Fibroblast of mammary gland (primary cell): ENCODE measurements around the gene MRPL36.

Experiments
- DNase-seq: peaks from one replicate; pipeline ENCODE4 v3.0.0-alpha.2; 2010; ENCODE audit warnings: low read depth
- H3K4me3 ChIP-seq: 2 replicates; pipeline ENCODE4 v1.5.1; 2011; ENCODE audit warnings: low read depth, mild to moderate bottlenecking, low read length, moderate library complexity; ENCODE audit not compliant: control insufficient read depth
- CTCF ChIP-seq: conservative IDR thresholded peaks from 2 replicates; pipeline ENCODE4 v1.5.1; 2011; ENCODE audit warnings: low read depth, low read length, inconsistent platforms; ENCODE audit not compliant: control insufficient read depth, insufficient read depth

Gene MRPL36

DNA sequence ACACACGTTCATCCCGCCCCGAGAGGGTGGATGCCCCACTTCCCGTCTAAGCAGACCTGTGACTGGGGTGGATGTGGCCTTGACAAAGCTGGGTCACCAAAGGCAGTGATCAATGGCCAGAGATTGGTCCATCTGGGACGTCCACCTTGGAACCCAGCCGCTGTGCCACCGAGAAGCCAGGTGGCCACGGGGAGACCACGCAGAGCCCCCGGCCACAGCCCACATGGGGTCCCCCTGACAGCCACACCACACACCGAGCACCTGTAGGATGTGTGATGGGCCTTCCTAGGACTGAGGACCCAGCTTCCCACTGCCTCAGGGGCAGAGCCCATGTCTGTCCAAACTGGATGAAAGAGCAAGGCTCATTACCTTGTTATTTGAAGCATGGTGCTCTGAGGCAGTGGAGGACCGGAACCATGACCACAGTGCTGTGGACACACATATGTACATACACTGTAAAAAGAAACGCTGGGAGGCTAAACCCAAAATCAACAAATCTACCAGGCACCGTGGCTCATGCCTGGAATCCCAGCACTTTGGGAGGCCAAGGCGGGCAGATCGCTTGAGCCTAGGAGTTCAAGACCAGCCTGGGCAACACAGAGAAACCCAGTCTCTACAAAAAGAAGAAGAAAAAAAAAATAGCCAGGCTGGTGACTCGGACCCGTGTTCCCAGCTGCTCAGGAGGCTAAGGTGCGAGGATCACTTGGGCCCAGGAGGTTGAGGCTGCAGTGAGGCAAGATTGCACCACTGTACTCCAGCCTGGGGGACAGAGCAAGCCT lies 50.1 kb downstream of the MRPL36 start:
- DNase-seq: no peak
- H3K4me3 ChIP-seq: no peak overlapping the region
- TF ChIP-seq CTCF: no peak

GRCh38 chr5:1748845-1749244 lies 50.8 kb downstream of the MRPL36 start:
- no peak for DNase-seq
- no peak for TF ChIP-seq CTCF
- no peak overlapping the region for H3K4me3 ChIP-seq
